ENCODE results near the gene LRRC53. TPM values are rescaled to one million over a fixed set of nuclear protein-coding genes. Genes with fewer than 3 reads are reported as not detected.

Gene LRRC53
- total and polyA plus RNA-seq, 2 experiments from 2014 or later = not detected

DNA sequence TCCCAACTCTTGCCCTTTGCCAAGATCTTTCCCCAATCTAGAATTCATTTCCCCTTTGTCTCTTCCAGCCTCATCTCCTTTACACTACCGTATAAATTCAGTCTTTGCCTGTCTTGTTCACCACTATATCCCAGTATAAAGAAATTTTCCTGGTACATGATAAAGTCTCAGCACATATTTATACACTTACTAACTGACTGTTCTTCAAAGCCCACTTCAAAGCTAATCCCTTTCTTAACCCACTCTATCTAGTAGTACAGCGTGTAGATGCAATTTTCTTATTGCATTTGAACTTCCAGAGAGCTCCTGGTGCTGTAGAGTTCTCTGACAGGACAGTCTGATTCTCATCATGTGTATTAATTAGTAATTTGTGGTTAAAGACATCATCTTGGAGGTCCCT, 78.1 kb downstream of the LRRC53 start:
- no peak for TF ChIP-seq STAT1 (IDR thresholded peaks at IDR 0.05; ENCODE audit: unreplicated experiment)
- no peak for TF ChIP-seq POLR2AphosphoS5 (IDR thresholded peaks at IDR 0.05; ENCODE audit: low read depth)
- TF ChIP-seq, protein P1, sequence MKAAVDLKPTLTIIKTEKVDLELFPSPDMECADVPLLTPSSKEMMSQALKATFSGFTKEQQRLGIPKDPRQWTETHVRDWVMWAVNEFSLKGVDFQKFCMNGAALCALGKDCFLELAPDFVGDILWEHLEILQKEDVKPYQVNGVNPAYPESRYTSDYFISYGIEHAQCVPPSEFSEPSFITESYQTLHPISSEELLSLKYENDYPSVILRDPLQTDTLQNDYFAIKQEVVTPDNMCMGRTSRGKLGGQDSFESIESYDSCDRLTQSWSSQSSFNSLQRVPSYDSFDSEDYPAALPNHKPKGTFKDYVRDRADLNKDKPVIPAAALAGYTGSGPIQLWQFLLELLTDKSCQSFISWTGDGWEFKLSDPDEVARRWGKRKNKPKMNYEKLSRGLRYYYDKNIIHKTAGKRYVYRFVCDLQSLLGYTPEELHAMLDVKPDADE (IDR thresholded peaks at IDR 0.05) = no peak
- TF ChIP-seq EZH2phosphoT487 (IDR thresholded peaks at IDR 0.05; ENCODE audit: unreplicated experiment) = no peak
- TF ChIP-seq, protein P2, sequence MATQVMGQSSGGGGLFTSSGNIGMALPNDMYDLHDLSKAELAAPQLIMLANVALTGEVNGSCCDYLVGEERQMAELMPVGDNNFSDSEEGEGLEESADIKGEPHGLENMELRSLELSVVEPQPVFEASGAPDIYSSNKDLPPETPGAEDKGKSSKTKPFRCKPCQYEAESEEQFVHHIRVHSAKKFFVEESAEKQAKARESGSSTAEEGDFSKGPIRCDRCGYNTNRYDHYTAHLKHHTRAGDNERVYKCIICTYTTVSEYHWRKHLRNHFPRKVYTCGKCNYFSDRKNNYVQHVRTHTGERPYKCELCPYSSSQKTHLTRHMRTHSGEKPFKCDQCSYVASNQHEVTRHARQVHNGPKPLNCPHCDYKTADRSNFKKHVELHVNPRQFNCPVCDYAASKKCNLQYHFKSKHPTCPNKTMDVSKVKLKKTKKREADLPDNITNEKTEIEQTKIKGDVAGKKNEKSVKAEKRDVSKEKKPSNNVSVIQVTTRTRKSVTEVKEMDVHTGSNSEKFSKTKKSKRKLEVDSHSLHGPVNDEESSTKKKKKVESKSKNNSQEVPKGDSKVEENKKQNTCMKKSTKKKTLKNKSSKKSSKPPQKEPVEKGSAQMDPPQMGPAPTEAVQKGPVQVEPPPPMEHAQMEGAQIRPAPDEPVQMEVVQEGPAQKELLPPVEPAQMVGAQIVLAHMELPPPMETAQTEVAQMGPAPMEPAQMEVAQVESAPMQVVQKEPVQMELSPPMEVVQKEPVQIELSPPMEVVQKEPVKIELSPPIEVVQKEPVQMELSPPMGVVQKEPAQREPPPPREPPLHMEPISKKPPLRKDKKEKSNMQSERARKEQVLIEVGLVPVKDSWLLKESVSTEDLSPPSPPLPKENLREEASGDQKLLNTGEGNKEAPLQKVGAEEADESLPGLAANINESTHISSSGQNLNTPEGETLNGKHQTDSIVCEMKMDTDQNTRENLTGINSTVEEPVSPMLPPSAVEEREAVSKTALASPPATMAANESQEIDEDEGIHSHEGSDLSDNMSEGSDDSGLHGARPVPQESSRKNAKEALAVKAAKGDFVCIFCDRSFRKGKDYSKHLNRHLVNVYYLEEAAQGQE (IDR thresholded peaks at IDR 0.05; ENCODE audit: unreplicated experiment) = no peak
- no peak for TF ChIP-seq EZH2 (IDR thresholded peaks at IDR 0.05; ENCODE audit: low read depth, unreplicated experiment)
- TF ChIP-seq ZNF114 (CRISPR knock-in tag; IDR thresholded peaks at IDR 0.05) = no peak
- no peak for TF ChIP-seq ZNF331 (CRISPR knock-in tag; IDR thresholded peaks at IDR 0.05; ENCODE audit: low read depth)
- TF ChIP-seq, protein P3, sequence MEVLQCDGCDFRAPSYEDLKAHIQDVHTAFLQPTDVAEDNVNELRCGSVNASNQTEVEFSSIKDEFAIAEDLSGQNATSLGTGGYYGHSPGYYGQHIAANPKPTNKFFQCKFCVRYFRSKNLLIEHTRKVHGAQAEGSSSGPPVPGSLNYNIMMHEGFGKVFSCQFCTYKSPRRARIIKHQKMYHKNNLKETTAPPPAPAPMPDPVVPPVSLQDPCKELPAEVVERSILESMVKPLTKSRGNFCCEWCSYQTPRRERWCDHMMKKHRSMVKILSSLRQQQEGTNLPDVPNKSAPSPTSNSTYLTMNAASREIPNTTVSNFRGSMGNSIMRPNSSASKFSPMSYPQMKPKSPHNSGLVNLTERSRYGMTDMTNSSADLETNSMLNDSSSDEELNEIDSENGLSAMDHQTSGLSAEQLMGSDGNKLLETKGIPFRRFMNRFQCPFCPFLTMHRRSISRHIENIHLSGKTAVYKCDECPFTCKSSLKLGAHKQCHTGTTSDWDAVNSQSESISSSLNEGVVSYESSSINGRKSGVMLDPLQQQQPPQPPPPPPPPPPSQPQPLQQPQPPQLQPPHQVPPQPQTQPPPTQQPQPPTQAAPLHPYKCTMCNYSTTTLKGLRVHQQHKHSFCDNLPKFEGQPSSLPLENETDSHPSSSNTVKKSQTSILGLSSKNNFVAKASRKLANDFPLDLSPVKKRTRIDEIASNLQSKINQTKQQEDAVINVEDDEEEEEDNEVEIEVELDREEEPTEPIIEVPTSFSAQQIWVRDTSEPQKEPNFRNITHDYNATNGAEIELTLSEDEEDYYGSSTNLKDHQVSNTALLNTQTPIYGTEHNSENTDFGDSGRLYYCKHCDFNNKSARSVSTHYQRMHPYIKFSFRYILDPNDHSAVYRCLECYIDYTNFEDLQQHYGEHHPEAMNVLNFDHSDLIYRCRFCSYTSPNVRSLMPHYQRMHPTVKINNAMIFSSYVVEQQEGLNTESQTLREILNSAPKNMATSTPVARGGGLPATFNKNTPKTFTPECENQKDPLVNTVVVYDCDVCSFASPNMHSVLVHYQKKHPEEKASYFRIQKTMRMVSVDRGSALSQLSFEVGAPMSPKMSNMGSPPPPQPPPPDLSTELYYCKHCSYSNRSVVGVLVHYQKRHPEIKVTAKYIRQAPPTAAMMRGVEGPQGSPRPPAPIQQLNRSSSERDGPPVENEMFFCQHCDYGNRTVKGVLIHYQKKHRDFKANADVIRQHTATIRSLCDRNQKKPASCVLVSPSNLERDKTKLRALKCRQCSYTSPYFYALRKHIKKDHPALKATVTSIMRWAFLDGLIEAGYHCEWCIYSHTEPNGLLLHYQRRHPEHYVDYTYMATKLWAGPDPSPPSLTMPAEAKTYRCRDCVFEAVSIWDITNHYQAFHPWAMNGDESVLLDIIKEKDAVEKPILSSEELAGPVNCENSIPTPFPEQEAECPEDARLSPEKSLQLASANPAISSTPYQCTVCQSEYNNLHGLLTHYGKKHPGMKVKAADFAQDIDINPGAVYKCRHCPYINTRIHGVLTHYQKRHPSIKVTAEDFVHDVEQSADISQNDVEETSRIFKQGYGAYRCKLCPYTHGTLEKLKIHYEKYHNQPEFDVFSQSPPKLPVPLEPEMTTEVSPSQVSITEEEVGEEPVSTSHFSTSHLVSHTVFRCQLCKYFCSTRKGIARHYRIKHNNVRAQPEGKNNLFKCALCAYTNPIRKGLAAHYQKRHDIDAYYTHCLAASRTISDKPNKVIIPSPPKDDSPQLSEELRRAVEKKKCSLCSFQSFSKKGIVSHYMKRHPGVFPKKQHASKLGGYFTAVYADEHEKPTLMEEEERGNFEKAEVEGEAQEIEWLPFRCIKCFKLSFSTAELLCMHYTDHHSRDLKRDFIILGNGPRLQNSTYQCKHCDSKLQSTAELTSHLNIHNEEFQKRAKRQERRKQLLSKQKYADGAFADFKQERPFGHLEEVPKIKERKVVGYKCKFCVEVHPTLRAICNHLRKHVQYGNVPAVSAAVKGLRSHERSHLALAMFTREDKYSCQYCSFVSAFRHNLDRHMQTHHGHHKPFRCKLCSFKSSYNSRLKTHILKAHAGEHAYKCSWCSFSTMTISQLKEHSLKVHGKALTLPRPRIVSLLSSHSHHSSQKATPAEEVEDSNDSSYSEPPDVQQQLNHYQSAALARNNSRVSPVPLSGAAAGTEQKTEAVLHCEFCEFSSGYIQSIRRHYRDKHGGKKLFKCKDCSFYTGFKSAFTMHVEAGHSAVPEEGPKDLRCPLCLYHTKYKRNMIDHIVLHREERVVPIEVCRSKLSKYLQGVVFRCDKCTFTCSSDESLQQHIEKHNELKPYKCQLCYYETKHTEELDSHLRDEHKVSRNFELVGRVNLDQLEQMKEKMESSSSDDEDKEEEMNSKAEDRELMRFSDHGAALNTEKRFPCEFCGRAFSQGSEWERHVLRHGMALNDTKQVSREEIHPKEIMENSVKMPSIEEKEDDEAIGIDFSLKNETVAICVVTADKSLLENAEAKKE (CRISPR knock-in tag; IDR thresholded peaks at IDR 0.05) = no peak
- TF ChIP-seq, protein P4, sequence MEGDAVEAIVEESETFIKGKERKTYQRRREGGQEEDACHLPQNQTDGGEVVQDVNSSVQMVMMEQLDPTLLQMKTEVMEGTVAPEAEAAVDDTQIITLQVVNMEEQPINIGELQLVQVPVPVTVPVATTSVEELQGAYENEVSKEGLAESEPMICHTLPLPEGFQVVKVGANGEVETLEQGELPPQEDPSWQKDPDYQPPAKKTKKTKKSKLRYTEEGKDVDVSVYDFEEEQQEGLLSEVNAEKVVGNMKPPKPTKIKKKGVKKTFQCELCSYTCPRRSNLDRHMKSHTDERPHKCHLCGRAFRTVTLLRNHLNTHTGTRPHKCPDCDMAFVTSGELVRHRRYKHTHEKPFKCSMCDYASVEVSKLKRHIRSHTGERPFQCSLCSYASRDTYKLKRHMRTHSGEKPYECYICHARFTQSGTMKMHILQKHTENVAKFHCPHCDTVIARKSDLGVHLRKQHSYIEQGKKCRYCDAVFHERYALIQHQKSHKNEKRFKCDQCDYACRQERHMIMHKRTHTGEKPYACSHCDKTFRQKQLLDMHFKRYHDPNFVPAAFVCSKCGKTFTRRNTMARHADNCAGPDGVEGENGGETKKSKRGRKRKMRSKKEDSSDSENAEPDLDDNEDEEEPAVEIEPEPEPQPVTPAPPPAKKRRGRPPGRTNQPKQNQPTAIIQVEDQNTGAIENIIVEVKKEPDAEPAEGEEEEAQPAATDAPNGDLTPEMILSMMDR (conservative IDR thresholded peaks at IDR 0.05; ENCODE audit: low read depth in 2 of 2) = no peak
- no peak for TF ChIP-seq JUNB (IDR thresholded peaks at IDR 0.05; ENCODE audit: unreplicated experiment)
- no peak for TF ChIP-seq CREB1 (CRISPR knock-in tag; IDR thresholded peaks at IDR 0.05; ENCODE audit: low read depth)
- TF ChIP-seq NANOG (IDR thresholded peaks at IDR 0.05; ENCODE audit: borderline replicate concordance) = no peak
- H3K27ac Mint-ChIP-seq = no peak overlapping the region
- Histone ChIP-seq H4K20me1 (replicated peaks; ENCODE audit: insufficient read depth) (no peaks in the 10 kb centered on the region), H2AFZ (no peak overlapping the region), H3K27ac (ENCODE audit: low read depth) (no peak overlapping the region), H3K27me3 (ENCODE audit: insufficient read depth) (no peaks in the 10 kb centered on the region), H3K4me1 (ENCODE audit: insufficient read depth) (no peaks in the 10 kb centered on the region), H3K36me3 (ENCODE audit: insufficient read depth) (no peaks in the 10 kb centered on the region), H3K4me2 (no peak overlapping the region), H3F3A (replicated peaks; ENCODE audit: low read depth) (no peaks in the 10 kb centered on the region), H3K9me2 (ENCODE audit: insufficient read depth) (no peaks in the 10 kb centered on the region), H3K79me2 (replicated peaks; ENCODE audit: insufficient read depth) (no peaks in the 10 kb centered on the region), H3K4me3 (no peak overlapping the region)
- DNase-seq (ENCODE audit: low spot score) (no peak), ATAC-seq (no peak)
- H3K4me3 Mint-ChIP-seq = no peak overlapping the region
- no peaks in the 10 kb centered on the region for H3K27me3 Mint-ChIP-seq (ENCODE audit: insufficient read depth, low read depth, poor library complexity)
- H3K9me3 Mint-ChIP-seq = no peaks in the 10 kb centered on the region
- no peaks in the 10 kb centered on the region for H3K4me1 Mint-ChIP-seq
- no peaks in the 10 kb centered on the region for H3K36me3 Mint-ChIP-seq (ENCODE audit: low read depth)
